Upper lobe of right lung (tissue), 1 donor: Measurements from ENCODE around the gene RSPH1. TPM values are rescaled to one million over a fixed set of nuclear protein-coding genes. Genes with fewer than 3 reads are reported as not detected.

Experiments used
- ATAC-seq: fragments of 200-7000 bp; cut with Tn5 transposase; one replicate; pipeline ENCODE4 v1.9.1; 2020; ENCODE audit warnings: mild to moderate bottlenecking, moderate library complexity
- DNase-seq: peaks from one replicate; pipeline ENCODE4 v3.0.0-alpha.2; 2020
- H3K27ac ChIP-seq: fragments of 200-600 bp; one replicate; pipeline ENCODE4 v1.8.0; 2022
- H3K27me3 ChIP-seq: fragments of 200-600 bp; one replicate; pipeline ENCODE4 v1.8.0; 2022; ENCODE audit warnings: mild to moderate bottlenecking
- H3K36me3 ChIP-seq: fragments of 200-600 bp; one replicate; pipeline ENCODE4 v1.8.0; 2022
- H3K4me1 ChIP-seq: fragments of 200-600 bp; one replicate; pipeline ENCODE4 v1.8.0; 2022
- H3K4me3 ChIP-seq: fragments of 200-600 bp; one replicate; pipeline ENCODE4 v1.8.0; 2022; ENCODE audit warnings: mild to moderate bottlenecking
- H3K9me3 ChIP-seq: fragments of 200-600 bp; one replicate; pipeline ENCODE4 v1.8.0; 2022
- intact Hi-C: fragments of 100-400 bp; cut with DNase I; formaldehyde crosslinking; loops from one replicate; pipeline ENCODE4 v1.11.0; 2022
- total RNA-seq: library from RNA; stranded (reverse); fragmentation: NEBNext Ultra II Directional; extraction: Animal tissue kit (Norgen Biotek cat#: 25700); gene quantifications from one replicate; pipeline ENCODE4 v1.2.1, GENCODE V29; 2021
- TF ChIP-seq, protein P1 (sequence below): fragments of 200-600 bp; IDR thresholded peaks from one replicate; pipeline ENCODE4 v1.8.0; 2022; ENCODE audit warnings: antibody characterized with exemption
- donor health status: DM: no; HTN: yes; CAD: no; lungs with severe emphysema.

Gene RSPH1
- total RNA-seq, 1 donor from 2014 or later = 0.84 TPM

DNA sequence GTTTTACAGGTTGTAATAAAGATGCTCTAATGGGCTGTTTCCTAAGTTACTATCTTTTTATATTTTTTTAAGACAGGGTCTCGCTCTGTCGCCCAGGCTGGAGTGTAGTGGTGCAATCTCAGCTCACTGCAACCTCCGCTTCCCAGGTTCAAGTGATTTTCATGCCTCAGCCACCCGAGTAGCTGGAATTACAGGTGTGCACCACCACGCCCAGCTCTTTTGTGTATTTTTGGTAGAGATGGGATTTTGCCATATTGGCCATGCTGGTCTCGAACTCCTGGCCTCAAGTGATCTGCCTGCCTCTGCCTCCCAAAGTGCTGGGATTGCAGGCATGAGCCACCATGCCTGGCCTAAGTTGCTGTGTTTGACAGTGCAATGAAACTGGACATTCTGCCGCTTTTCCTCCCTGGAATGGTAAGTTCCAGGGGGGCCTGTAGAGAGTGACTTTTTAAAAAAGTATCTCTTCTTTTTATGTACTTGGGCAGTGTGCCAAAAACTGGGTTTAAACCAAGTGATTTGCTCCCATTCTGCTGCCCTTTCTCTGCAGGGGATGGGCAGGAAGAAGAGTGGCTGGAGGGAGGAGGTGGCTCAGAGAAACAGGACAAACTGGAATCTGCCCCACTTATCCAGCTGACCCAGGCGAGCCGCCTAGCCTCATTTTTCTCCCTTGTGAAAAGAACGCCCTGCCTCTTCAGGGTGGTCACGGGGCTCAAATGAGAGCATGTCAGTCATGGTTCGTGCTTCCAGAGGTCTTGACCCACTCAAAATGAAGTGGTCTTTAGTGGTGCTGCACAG lies 19.9 kb upstream of the RSPH1 start:
- TF ChIP-seq, protein P1, sequence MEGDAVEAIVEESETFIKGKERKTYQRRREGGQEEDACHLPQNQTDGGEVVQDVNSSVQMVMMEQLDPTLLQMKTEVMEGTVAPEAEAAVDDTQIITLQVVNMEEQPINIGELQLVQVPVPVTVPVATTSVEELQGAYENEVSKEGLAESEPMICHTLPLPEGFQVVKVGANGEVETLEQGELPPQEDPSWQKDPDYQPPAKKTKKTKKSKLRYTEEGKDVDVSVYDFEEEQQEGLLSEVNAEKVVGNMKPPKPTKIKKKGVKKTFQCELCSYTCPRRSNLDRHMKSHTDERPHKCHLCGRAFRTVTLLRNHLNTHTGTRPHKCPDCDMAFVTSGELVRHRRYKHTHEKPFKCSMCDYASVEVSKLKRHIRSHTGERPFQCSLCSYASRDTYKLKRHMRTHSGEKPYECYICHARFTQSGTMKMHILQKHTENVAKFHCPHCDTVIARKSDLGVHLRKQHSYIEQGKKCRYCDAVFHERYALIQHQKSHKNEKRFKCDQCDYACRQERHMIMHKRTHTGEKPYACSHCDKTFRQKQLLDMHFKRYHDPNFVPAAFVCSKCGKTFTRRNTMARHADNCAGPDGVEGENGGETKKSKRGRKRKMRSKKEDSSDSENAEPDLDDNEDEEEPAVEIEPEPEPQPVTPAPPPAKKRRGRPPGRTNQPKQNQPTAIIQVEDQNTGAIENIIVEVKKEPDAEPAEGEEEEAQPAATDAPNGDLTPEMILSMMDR = no peak
- DNase-seq (peak; percentile 80), ATAC-seq (peak; percentile 75)
- H3K9me3 ChIP-seq = no peaks in the 10 kb centered on the region
- intact Hi-C loops = no loop called here
- H3K27ac ChIP-seq = no peak overlapping the region
- peaks cover 22% of the 10 kb centered on the region for H3K36me3 ChIP-seq
- peaks cover 21% of the 10 kb centered on the region for H3K4me1 ChIP-seq
- no peaks in the 10 kb centered on the region for H3K27me3 ChIP-seq
- H3K4me3 ChIP-seq = peak overlapping the region; percentile 88

DNA sequence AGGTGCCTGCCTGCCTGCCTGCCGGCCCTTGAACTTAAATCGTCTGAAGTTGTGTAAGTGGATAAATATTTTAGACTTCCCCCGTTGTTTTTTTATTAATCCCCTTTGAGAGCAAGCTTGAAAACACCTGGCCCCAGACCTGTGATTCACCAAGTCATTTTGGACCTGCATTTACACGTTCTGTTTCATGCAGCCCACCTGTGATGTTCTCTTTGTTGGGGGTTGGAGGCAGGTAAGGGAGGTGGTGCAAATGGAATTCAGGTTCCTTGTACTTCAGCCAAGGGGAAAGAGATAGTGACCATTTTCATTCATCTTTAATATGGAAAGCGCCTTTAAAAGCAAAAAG lies 18.8 kb upstream of the RSPH1 start:
- Histone ChIP-seq H3K27me3 (no peaks in the 10 kb centered on the region), H3K36me3 (peaks cover 17% of the 10 kb centered on the region), H3K9me3 (no peaks in the 10 kb centered on the region), H3K4me3 (peak overlapping the region; percentile 88), H3K4me1 (peaks cover 21% of the 10 kb centered on the region), H3K27ac (peak overlapping the region; percentile 89)
- intact Hi-C loops = no loop called here
- ATAC-seq = no peak
- TF ChIP-seq, protein P1 = no peak
- no peak for DNase-seq

DNA sequence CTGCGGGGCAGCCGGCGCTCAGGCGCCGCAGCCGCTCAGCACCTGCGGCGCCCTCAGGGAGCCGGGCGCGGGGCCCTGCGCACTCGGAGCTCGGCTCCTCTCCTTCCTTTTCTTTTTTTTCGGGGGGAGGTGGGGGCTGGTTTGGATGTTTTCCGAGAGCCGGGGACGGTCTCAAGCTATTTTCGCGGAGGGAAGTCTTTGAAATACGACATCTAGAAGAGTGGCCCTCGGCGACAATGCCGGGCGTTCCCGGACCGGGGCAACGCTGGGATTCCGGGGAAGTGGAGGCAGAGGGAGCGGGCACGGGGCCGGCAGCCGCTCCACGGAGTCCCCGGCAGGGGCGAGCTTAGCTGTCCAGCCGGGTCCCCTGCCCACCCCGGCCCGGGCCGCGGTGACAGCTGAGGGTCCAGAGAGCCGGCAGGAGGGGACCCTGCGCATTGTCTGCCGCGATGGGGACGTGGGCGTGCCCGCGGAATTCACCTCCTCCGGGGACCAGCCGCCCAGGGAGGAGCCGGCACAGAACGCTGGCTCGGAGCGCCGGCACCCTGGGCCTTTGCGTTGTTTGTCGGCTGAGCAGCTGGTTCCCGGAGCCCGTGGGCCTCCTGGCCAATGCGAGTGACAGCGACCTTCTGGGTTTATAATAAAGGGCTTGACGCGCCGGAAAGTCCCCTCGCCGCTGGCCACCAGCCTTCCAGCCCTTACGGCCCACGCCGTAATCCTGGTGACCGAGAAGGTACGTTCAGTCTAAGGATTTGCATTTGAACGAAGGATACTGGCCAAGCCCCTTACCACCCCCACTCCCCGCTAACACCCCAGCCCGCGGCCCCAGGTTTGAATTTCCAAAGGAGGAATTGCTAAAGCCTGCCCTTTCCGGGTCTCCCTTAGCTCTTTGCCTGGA lies 18.2 kb upstream of the RSPH1 start:
- Histone ChIP-seq H3K4me3 (peak overlapping the region; percentile 88), H3K36me3 (peaks cover 11% of the 10 kb centered on the region), H3K9me3 (no peaks in the 10 kb centered on the region), H3K27ac (peak overlapping the region; percentile 89), H3K27me3 (no peaks in the 10 kb centered on the region), H3K4me1 (peaks cover 21% of the 10 kb centered on the region)
- TF ChIP-seq, protein P1 = no peak
- intact Hi-C loops = no loop called here
- DNase-seq (peak; percentile 86), ATAC-seq (peak; percentile 68)

DNA sequence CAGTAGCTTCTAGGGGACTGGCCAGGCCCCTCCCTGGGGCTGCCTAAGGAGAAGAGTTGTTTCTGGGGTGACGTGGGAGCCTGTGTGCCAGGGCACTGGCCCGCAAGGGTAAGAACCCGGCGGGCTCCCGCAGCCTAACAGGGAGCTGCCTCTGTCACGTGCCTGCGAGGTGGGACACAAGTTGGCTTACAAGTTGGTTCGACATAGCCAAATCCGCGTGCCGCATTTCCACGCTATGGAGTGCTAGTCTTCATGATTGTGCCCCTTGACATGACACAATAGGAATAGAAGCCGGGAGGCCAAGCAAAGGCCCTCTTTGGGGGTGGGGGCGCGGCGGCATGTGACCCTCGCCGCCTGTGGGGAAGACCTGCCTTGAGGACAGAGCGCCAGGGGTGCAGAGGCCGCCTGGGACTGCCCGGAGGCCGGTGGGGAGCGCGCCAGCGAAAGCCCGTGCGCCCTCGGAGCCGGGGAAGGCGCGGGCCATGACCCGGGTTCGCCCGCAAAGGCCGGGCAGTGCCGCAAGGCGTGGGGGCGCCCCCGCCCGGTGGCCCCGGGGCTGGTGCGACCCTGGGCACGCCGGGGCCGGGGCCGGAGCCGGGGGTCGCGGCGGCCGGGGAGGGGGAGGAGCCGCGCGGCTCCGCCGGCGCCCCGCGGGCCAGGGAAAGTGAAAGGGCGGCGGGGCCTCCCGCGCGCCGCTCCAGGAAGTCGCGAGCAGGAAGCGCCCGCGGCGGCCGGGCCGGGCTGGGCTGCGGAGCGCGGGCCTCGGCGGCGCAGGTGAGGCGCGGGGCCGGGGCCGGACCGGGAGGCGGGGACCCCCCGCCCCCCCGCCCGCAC lies 17.3 kb upstream of the RSPH1 start, which contains the start of gene SLC37A1:
SLC37A1 (plus strand) TSS at position 702 of the 834 bp plus-strand sequence. CDS start 4,603 bp downstream, outside the sequence.
- Histone ChIP-seq H3K36me3 (peaks cover 3% of the 10 kb centered on the region), H3K27ac (peak within 1 kb of the TSS; percentile 89), H3K9me3 (no peaks in the 10 kb centered on the region), H3K4me3 (peak within 1 kb of the TSS; percentile 88), H3K27me3 (no peaks in the 10 kb centered on the region), H3K4me1 (peaks cover 21% of the 10 kb centered on the region)
- TF ChIP-seq, protein P1 = no peak
- DNase-seq (peak; percentile 79), ATAC-seq (peak; percentile 54)
- intact Hi-C loops = no loop called here

DNA sequence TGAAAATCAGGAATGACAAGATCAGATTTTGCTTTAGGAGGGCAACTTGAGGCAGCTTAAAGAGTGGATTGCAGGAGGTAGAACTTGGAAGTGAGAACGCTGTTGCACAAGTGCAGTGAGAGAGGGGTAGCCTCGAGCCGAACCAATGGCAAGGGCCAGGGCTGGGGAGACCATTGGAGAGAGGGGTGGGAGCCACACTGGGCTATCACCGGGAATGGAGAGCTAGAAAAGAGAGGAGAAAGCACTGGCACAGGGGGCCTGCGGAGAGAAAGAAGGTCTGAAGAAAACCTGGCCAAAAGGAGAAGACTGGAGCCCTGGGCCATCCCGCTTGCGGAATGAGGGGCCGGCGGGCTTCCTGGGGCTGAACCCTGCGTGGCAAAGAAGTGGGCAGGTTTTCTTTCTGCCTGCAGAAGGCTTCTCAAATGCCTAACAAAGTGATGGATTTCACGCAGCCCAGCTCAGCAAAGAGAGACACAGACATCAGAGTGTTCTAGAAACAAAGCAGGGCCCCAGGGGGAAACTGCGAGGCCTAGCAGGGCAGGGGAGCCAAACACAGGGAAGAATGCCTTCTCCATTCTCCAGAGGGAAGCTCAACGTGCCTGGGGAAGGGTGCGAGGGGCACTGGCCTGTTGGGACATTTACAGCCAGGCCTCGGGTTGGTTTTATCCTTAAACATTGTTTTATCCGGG lies 16.5 kb upstream of the RSPH1 start:
- Histone ChIP-seq H3K4me3 (no peak overlapping the region), H3K27ac (peak overlapping the region; percentile 86), H3K27me3 (no peaks in the 10 kb centered on the region), H3K36me3 (no peaks in the 10 kb centered on the region), H3K4me1 (peaks cover 21% of the 10 kb centered on the region), H3K9me3 (no peaks in the 10 kb centered on the region)
- DNase-seq (no peak), ATAC-seq (no peak)
- TF ChIP-seq, protein P1 = no peak
- intact Hi-C loops = no loop called here
